ENCODE measurements around the gene SLF1.

The SLF1 gene

GRCh38 chr5:94691949-94692348, 73.5 kb downstream of the SLF1 start:
- DNase-seq = no peak
- intact Hi-C loops (cut with DNase I; ENCODE audit: low total_unique reads) = no loop called here
- peaks cover 1 to 11% (median 4%) of the 10 kb centered on the region in 3 donors for H3K36me3 ChIP-seq

GRCh38 chr5:94692581-94692980, 74.1 kb downstream of the SLF1 start:
- DNase-seq = no peak
- Histone ChIP-seq H3K27ac (no peak overlapping the region), H3K27me3 (no peaks in the 10 kb centered on the region), H3K4me3 (no peak overlapping the region), H3K36me3 (peaks cover 0 to 7% (median 0%) of the 10 kb centered on the region in 3 donors), H3K9me3 (no peaks in the 10 kb centered on the region), H3K4me1 (no peaks in the 10 kb centered on the region)
- no peak for TF ChIP-seq CTCF (IDR thresholded peaks at IDR 0.05)
- intact Hi-C loops (cut with DNase I; ENCODE audit: low total_unique reads) = no loop called here

More at GRCh38 chr5:94691949-94692348, 73.5 kb downstream of the SLF1 start:
- no peak for TF ChIP-seq CTCF (IDR thresholded peaks at IDR 0.05)
- H3K27me3 ChIP-seq = no peaks in the 10 kb centered on the region
- no peak overlapping the region for H3K27ac ChIP-seq
- no peak overlapping the region for H3K4me3 ChIP-seq
- no peaks in the 10 kb centered on the region for H3K9me3 ChIP-seq
- H3K4me1 ChIP-seq = no peaks in the 10 kb centered on the region

- no peaks in the 10 kb centered on the region for H3K9me3 ChIP-seq
- DNase-seq = no peak
- H3K27me3 ChIP-seq = no peaks in the 10 kb centered on the region
- H3K4me3 ChIP-seq = no peak overlapping the region
- H3K27ac ChIP-seq = no peak overlapping the region
- no peaks in the 10 kb centered on the region for H3K4me1 ChIP-seq
- peaks cover 0 to 7% (median 0%) of the 10 kb centered on the region in 3 donors for H3K36me3 ChIP-seq
- intact Hi-C loops (cut with DNase I; ENCODE audit: low total_unique reads) = no loop called here
- peak; percentile 13 to 14 for TF ChIP-seq CTCF (IDR thresholded peaks at IDR 0.05)
These were observed 74.8 kb downstream of the SLF1 start for GRCh38 chr5:94693043-94693822.

- TF ChIP-seq CTCF (IDR thresholded peaks at IDR 0.05) = no peak
- H3K36me3 ChIP-seq = peaks cover 0 to 7% (median 0%) of the 10 kb centered on the region in 3 donors
- intact Hi-C loops (cut with DNase I; ENCODE audit: low total_unique reads) = no loop called here
These were observed 75.4 kb downstream of the SLF1 start for GRCh38 chr5:94693845-94694370.

GRCh38 chr5:94694671-94695070, 76.2 kb downstream of the SLF1 start:
- no peak for DNase-seq
- intact Hi-C loops (cut with DNase I; ENCODE audit: low total_unique reads) = no loop called here
- Histone ChIP-seq H3K9me3 (no peaks in the 10 kb centered on the region), H3K36me3 (peaks cover 0 to 7% (median 0%) of the 10 kb centered on the region in 3 donors), H3K4me1 (no peaks in the 10 kb centered on the region), H3K4me3 (no peak overlapping the region), H3K27me3 (no peaks in the 10 kb centered on the region), H3K27ac (no peak overlapping the region)
- TF ChIP-seq CTCF (IDR thresholded peaks at IDR 0.05) = no peak

More at GRCh38 chr5:94693845-94694370, 75.4 kb downstream of the SLF1 start:
- H3K27me3 ChIP-seq = no peaks in the 10 kb centered on the region
- no peak overlapping the region for H3K4me3 ChIP-seq
- H3K4me1 ChIP-seq = no peaks in the 10 kb centered on the region
- no peak for DNase-seq
- H3K27ac ChIP-seq = no peak overlapping the region
- H3K9me3 ChIP-seq = no peaks in the 10 kb centered on the region
